ENCODE data around the gene SMKR1. TPM values are rescaled to one million over a fixed set of nuclear protein-coding genes. Genes with fewer than 3 reads are reported as not detected.
"Not testable (repeated sequence)": the region's sequence is repeated elsewhere in the genome, so short reads cannot be mapped to it uniquely, and the experiment has no call there.

Gene SMKR1
- polyA plus RNA-seq, 6 donors from 2014 or later, result 0.64 to 1.3 (median 1.2) TPM; not detected in 1

DNA sequence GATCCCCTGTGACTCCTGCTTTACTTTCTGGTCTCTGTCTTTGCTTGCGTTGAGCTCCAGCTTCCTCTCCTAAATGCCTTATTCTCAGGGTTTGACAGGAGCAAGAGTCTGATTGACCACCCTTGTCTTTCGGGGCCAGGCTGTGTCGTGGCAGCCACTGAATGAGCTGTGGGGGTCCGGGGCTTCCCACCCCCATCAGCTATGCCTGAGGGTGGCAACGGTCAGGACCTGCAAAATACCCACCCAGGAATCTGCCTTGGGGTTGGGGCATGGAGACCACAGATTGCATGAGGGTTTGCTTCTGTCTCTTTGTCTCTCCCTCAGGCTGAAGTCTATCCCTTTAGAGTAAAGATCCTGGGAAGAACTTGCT is 20.6 kb downstream of the SMKR1 start:
- H3K27ac Mint-ChIP-seq, result no peak overlapping the region
- H3K4me3 Mint-ChIP-seq, result no peak overlapping the region
- ATAC-seq (ENCODE audit: low read depth in 2 of 2) (no peak), DNase-seq (no peak)
- H3K27me3 Mint-ChIP-seq, result peaks cover 29 to 56% (median 55%) of the 10 kb centered on the region in 3 donors
- peaks cover 0 to 4% (median 0%) of the 10 kb centered on the region in 7 donors for H3K9me3 Mint-ChIP-seq
- H3K4me1 Mint-ChIP-seq, result peaks cover 0 to 1% (median 0%) of the 10 kb centered on the region in 3 donors
- peaks cover 0 to 4% of the 10 kb centered on the region in 2 donors for H3K36me3 Mint-ChIP-seq

DNA sequence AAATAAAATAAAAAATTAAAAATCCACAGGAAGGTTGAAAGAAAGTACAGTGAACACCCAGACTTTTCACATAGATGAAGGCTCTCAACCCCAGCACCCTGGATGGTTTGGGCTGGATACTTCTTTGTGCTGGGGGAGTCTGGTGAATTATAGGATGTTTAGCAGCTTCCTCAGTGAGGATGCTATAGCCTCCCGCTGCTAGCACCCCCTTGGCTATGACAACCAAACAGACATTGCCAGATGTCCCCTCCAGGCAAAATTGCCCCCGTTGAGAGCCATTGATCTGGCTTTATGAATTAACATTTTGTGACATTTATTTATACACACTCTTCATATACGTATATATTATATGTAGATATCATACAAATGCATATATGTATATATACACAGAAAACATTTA is 21.6 kb downstream of the SMKR1 start:
- peaks cover 0 to 1% (median 0%) of the 10 kb centered on the region in 3 donors for H3K4me1 Mint-ChIP-seq
- peaks cover 26 to 56% (median 51%) of the 10 kb centered on the region in 3 donors for H3K27me3 Mint-ChIP-seq
- peaks cover 0 to 4% (median 0%) of the 10 kb centered on the region in 7 donors for H3K9me3 Mint-ChIP-seq
- ATAC-seq (ENCODE audit: low read depth in 2 of 2), result no peak
- H3K36me3 Mint-ChIP-seq, result peaks cover 0 to 4% of the 10 kb centered on the region in 2 donors
- no peak for DNase-seq
- H3K4me3 Mint-ChIP-seq, result no peak overlapping the region
- no peak overlapping the region for H3K27ac Mint-ChIP-seq

- not testable (repeated sequence) for H3K4me3 Mint-ChIP-seq; H3K4me1 Mint-ChIP-seq; H3K27ac Mint-ChIP-seq; DNase-seq; ATAC-seq (ENCODE audit: low read depth in 2 of 2); H3K9me3 Mint-ChIP-seq; H3K36me3 Mint-ChIP-seq
- H3K27me3 Mint-ChIP-seq, result peaks cover 26 to 55% (median 49%) of the 10 kb centered on the region in 3 donors
Measured at GRCh38 chr7:129524405-129524804, 22.1 kb downstream of the SMKR1 start.

DNA sequence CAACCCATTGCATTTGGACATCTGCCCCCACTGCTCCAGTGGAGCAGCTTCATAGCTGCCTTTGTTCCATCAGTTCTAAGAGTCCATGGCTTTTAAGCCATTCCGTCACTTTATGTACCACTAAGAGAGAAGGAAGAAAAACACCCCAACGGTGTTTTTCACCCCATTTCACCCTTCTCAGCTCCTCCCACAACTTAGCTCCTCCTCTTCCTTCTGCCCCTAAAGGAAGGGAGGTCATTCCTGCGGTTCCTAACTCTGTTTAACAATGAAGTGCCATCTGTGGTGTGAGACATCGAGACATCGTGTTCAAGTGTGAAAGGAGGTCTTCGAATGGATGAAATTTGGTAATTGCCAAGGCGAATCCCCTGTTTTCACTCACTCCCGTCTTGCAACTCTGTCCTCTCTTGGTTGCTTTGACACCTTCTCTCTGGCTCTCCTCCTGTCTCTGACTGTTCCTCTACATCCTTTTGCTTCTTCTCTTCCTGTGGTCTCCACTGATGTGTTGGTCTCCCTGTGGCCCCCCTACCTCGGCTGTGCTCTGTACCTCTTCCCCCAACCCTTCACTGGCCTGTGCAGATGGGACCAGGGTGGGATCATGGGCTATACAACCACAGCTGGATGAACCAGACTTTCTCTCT is 23.0 kb downstream of the SMKR1 start:
- Mint-ChIP-seq H3K27ac (no peak overlapping the region), H3K4me1 (peaks cover 0 to 1% (median 0%) of the 10 kb centered on the region in 3 donors), H3K27me3 (peaks cover 21 to 49% (median 42%) of the 10 kb centered on the region in 3 donors), H3K4me3 (peak overlapping the region in 1 of 8 donors; percentile 6), H3K36me3 (peaks cover 0 to 4% of the 10 kb centered on the region in 2 donors), H3K9me3 (peaks cover 0 to 4% (median 0%) of the 10 kb centered on the region in 7 donors)
- no peak for ATAC-seq (ENCODE audit: low read depth in 2 of 2)
- DNase-seq, result no peak

DNA sequence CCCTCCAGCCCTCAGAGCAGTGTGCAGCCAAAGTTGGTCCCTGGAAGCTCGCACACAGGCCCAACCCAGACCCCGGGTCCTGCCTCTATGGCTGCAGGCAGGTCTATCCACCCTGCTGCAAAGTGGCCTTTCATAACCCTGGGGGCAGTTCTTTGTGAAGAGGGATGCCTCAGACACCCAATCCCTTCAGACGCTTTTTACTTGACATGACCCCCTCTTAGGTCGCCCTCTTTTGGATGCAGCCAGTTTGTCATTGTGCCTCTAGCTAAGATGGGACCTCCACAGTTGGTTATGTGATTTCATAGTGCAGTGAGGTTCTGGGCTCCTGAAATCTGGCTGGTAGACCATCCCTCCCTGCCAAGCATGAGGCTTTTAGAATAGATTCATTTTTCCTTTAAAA is 27.3 kb downstream of the SMKR1 start:
- Mint-ChIP-seq H3K27me3 (peaks cover 8 to 30% (median 29%) of the 10 kb centered on the region in 3 donors), H3K27ac (no peak overlapping the region), H3K9me3 (peaks cover 0 to 4% (median 0%) of the 10 kb centered on the region in 7 donors), H3K4me3 (no peak overlapping the region), H3K36me3 (peaks cover 0 to 4% of the 10 kb centered on the region in 2 donors), H3K4me1 (peaks cover 0 to 1% (median 0%) of the 10 kb centered on the region in 3 donors)
- ATAC-seq (ENCODE audit: low read depth in 2 of 2) (no peak), DNase-seq (no peak)

GRCh38 chr7:129530795-129531391 is 28.6 kb downstream of the SMKR1 start:
- no peaks in the 10 kb centered on the region for H3K9me3 Mint-ChIP-seq
- no peak overlapping the region for H3K4me3 Mint-ChIP-seq
- H3K27ac Mint-ChIP-seq, result no peak overlapping the region
- DNase-seq (no peak), ATAC-seq (ENCODE audit: low read depth in 2 of 2) (no peak)
- H3K27me3 Mint-ChIP-seq, result peaks cover under 1 to 21% (median 19%) of the 10 kb centered on the region in 3 donors
- H3K4me1 Mint-ChIP-seq, result no peaks in the 10 kb centered on the region
- H3K36me3 Mint-ChIP-seq, result no peaks in the 10 kb centered on the region

- ATAC-seq (ENCODE audit: low read depth in 2 of 2), result no peak
- Mint-ChIP-seq H3K4me3 (no peak overlapping the region), H3K9me3 (no peaks in the 10 kb centered on the region), H3K27me3 (peaks cover 0 to 14% (median 12%) of the 10 kb centered on the region in 3 donors), H3K36me3 (no peaks in the 10 kb centered on the region), H3K4me1 (no peaks in the 10 kb centered on the region), H3K27ac (peak overlapping the region in 1 of 6 donors; percentile 24)
- no peak for DNase-seq
Measured at GRCh38 chr7:129531721-129532120, 29.4 kb downstream of the SMKR1 start.

DNA sequence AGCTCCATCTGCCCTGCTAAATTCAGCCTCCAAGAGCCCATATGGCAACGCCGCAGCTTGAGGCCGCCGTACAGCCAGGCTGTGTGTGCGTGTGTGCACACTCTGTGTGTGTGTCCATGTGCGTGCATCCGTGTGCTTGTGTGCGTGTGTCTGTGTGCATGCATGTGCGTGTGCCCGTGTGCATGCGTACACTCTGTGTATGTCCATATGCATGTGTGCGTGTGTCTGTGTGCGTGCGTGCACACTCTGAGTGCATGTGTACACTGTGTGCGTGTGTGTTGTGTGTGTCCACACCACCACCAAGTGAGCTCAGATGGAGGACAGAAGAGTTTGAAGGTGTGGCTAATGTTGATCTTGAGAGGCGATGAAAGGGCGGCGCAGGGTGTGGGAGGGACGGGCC is 30.0 kb downstream of the SMKR1 start:
- H3K27ac Mint-ChIP-seq, result no peak overlapping the region
- H3K4me3 Mint-ChIP-seq, result no peak overlapping the region
- H3K27me3 Mint-ChIP-seq, result peaks cover 0 to 8% (median 6%) of the 10 kb centered on the region in 3 donors
- ATAC-seq (ENCODE audit: low read depth in 2 of 2) (no peak), DNase-seq (no peak)
- no peaks in the 10 kb centered on the region for H3K9me3 Mint-ChIP-seq
- H3K36me3 Mint-ChIP-seq, result no peaks in the 10 kb centered on the region
- no peaks in the 10 kb centered on the region for H3K4me1 Mint-ChIP-seq

DNA sequence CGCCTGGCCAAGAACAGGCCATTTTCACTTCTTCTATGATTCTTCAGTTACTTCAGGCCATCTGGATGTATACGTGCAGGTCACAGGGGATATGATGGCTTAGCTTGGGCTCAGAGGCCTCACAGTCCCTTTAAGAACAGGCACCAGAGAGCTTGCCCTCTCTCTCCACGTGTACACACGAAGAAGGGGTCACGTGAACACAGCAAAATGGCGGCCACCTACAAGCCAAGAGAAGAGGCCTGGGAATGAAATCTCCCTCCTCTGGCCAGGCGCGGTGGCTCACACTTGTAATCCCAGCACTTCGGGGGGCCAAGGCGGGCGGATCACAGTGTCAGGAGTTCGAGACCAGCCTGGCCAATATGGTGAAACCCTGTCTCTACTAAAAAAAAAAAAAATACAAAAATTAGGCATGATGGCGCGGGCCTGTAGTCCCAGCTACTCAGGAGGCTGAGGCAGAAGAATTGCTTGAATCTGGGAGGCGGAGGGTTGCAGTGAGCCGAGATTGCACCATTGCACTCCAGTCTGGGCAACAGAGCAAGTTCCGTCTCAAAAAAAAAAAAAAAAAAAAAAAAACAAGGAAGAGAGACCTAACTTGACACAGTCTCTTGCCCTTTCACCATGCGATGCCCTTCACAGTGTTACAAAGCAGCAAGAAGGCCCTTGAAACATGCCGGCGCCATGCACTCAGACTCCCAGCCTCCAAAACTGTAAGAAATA is 32.4 kb downstream of the SMKR1 start:
- not testable (repeated sequence) for H3K4me1 Mint-ChIP-seq; H3K27me3 Mint-ChIP-seq; ATAC-seq (ENCODE audit: low read depth in 2 of 2); H3K9me3 Mint-ChIP-seq; DNase-seq; H3K36me3 Mint-ChIP-seq; H3K4me3 Mint-ChIP-seq
- peak overlapping the region in 1 of 6 donors; percentile 7 for H3K27ac Mint-ChIP-seq

DNA sequence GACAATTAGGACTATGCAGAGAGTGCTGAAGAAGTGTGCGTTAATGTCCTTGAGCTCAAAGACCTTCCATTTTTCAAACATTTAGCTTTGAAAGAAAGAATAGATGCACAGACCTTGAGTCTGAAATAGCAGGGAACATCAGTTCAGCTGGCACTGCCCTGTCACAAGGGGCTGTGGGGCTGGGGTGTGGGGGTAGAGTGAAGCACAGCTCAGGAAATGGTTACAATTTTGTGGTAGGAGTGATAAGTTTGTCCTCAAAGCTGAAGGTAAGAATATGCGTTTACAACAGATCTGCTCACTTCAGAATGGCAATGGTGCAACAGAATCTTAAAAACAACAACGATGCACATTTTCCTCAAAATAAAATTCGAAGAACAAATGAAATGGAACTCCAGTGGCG is 33.6 kb downstream of the SMKR1 start:
- DNase-seq (no peak), ATAC-seq (ENCODE audit: low read depth in 2 of 2) (no peak)
- Mint-ChIP-seq H3K9me3 (peaks cover 0 to 3% (median 0%) of the 10 kb centered on the region in 7 donors), H3K36me3 (no peaks in the 10 kb centered on the region), H3K27me3 (peaks cover 0 to 7% (median 6%) of the 10 kb centered on the region in 3 donors), H3K4me1 (no peaks in the 10 kb centered on the region), H3K27ac (peak overlapping the region in 1 of 6 donors; percentile 25), H3K4me3 (no peak overlapping the region)

DNA sequence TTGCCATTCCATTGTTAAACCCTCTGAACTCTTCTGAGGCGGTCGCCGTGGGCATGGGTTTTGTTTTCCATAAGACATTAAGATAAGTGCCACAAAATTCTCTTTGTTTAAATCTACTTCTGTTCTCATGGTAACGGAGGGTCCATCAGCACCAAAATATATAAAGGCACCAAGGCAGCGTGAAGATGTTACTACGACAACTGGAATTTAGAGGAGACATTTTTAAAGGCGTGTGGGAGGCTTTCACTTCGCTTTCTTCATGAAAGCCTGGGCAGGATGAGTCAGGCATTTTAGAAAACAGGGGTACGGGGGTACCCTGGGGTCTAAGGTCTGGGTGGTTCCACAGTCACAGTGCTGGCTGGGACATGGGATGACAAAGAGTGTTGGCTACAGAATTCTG is 34.0 kb downstream of the SMKR1 start:
- peaks cover 0 to 3% (median 0%) of the 10 kb centered on the region in 7 donors for H3K9me3 Mint-ChIP-seq
- no peaks in the 10 kb centered on the region for H3K36me3 Mint-ChIP-seq
- H3K4me1 Mint-ChIP-seq, result no peaks in the 10 kb centered on the region
- no peak overlapping the region for H3K4me3 Mint-ChIP-seq
- peaks cover 3 to 11% (median 11%) of the 10 kb centered on the region in 3 donors for H3K27me3 Mint-ChIP-seq
- no peak overlapping the region for H3K27ac Mint-ChIP-seq
- ATAC-seq (ENCODE audit: low read depth in 2 of 2) (no peak), DNase-seq (no peak)

DNA sequence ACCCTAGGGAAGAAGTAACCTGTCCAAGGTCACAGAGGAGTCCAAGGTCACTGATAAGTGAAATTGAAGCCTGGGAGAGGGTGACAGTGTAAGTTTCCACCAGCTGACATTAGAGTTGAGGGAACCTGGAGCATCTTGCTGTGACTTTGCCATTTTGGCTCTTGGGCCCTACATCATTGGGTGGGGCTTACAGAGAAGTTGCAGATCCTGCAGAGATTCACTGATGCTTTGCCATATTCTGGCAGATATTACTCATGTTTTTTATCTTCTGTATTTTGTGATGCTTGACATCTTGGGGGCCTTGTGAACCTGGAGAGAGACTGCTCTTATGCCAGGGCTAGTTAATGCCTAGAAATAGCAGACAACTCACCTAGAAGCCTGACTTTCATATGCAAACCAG is 36.5 kb downstream of the SMKR1 start:
- Mint-ChIP-seq H3K27me3 (peaks cover 3 to 23% (median 19%) of the 10 kb centered on the region in 3 donors), H3K9me3 (peaks cover 0 to 3% (median 0%) of the 10 kb centered on the region in 7 donors), H3K4me1 (no peaks in the 10 kb centered on the region), H3K27ac (no peak overlapping the region), H3K4me3 (no peak overlapping the region), H3K36me3 (no peaks in the 10 kb centered on the region)
- DNase-seq (no peak), ATAC-seq (ENCODE audit: low read depth in 2 of 2) (peak in 1 of 2 donors; percentile 10)

- H3K4me3 Mint-ChIP-seq, result no peak overlapping the region
- H3K9me3 Mint-ChIP-seq, result peaks cover 0 to 3% (median 0%) of the 10 kb centered on the region in 7 donors
- no peaks in the 10 kb centered on the region for H3K36me3 Mint-ChIP-seq
- H3K4me1 Mint-ChIP-seq, result no peaks in the 10 kb centered on the region
- peaks cover 6 to 25% (median 21%) of the 10 kb centered on the region in 3 donors for H3K27me3 Mint-ChIP-seq
- no peak overlapping the region for H3K27ac Mint-ChIP-seq
- ATAC-seq (ENCODE audit: low read depth in 2 of 2), result no peak
- no peak for DNase-seq
Measured at GRCh38 chr7:129540340-129540739, 38.0 kb downstream of the SMKR1 start.

All from naive B cell (primary cell).